ENCODE results near the gene AMBP. TPM values are rescaled to one million over a fixed set of nuclear protein-coding genes. Genes with fewer than 3 reads are reported as not detected.

AMBP gene
- total RNA-seq, 1 experiment from 2014 or later: not detected

DNA sequence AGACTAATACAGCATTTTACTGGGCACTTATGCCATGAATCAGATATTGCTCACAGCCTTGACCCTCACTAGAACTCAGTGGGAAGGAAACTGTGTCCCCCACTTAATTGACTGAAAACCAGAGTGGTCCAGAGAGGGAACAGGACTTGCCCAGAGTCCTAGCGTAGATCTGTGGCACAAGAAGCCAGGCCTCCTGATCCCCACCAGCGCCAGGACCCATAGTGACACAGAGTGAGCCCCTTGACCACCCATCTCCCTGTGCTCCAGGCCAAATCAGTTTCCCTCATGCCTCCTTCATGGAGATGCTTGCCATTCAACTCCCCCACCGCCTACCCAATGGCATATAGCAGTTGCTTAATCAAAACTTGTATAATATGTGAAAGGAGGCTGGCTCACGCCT is 12.7 kb upstream of the AMBP start:
- no peaks in the 10 kb centered on the region for H3K36me3 Mint-ChIP-seq (ENCODE audit: insufficient read depth, unreplicated experiment)
- H3K27ac Mint-ChIP-seq (ENCODE audit: low read depth, unreplicated experiment): no peak overlapping the region
- no peaks in the 10 kb centered on the region for H3K4me1 Mint-ChIP-seq (ENCODE audit: insufficient read depth, unreplicated experiment)
- H3K27me3 Mint-ChIP-seq (ENCODE audit: insufficient read depth, unreplicated experiment): no peaks in the 10 kb centered on the region
- no peak for DNase-seq (ENCODE audit: unreplicated experiment)
- TF ChIP-seq, protein P1, sequence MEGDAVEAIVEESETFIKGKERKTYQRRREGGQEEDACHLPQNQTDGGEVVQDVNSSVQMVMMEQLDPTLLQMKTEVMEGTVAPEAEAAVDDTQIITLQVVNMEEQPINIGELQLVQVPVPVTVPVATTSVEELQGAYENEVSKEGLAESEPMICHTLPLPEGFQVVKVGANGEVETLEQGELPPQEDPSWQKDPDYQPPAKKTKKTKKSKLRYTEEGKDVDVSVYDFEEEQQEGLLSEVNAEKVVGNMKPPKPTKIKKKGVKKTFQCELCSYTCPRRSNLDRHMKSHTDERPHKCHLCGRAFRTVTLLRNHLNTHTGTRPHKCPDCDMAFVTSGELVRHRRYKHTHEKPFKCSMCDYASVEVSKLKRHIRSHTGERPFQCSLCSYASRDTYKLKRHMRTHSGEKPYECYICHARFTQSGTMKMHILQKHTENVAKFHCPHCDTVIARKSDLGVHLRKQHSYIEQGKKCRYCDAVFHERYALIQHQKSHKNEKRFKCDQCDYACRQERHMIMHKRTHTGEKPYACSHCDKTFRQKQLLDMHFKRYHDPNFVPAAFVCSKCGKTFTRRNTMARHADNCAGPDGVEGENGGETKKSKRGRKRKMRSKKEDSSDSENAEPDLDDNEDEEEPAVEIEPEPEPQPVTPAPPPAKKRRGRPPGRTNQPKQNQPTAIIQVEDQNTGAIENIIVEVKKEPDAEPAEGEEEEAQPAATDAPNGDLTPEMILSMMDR (IDR thresholded peaks at IDR 0.05; ENCODE audit: unreplicated experiment): no peak
- POLR2A ChIA-PET: no interaction called here
- CTCF ChIA-PET: interaction anchor here (0.6 to 1.0 kb wide), 2 partner anchors 8 to 701 kb away, joined by 3 to 5 read pairs; no protein-coding TSS in a partner anchor
- intact Hi-C loops (cut with micrococcal nuclease): no loop called here
- no TSS peak for BruUV-seq (replicated peaks)
- no peaks in the 10 kb centered on the region for H3K9me3 Mint-ChIP-seq (ENCODE audit: unreplicated experiment)
- no peak overlapping the region for H3K4me3 Mint-ChIP-seq (ENCODE audit: unreplicated experiment)

DNA sequence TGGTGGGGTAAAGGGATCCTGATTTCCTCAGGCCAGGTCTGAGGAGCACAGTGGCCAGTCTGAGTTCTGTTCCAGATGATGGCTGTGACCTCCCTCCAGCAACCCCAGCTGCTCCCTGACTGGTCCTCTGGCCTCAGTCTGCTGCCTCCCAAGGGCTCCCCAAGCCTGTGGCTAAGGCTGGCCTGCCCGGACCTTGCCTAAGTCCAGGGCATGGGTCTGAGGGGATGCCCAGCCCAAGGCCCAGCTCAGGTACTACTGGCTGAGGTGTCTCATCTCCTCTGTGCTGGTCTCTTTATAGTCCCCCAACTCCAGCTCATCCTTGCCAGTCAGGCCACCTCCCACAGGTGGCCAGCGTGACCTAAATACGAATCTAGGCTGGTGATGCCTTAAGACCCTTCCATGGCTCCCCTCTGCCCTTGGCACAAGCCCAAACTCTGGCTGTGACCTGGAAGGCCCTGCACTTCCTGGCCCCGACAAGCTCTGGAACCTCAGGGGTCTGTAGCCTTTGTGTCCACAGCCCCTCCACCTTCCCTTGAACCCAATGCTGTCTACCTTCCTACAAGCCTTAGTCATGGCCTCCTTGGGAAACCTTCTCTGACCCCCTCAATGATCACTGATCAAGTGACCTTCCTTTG is 11.2 kb upstream of the AMBP start:
- Mint-ChIP-seq H3K27ac (ENCODE audit: low read depth, unreplicated experiment) (no peak overlapping the region), H3K4me1 (ENCODE audit: insufficient read depth, unreplicated experiment) (no peaks in the 10 kb centered on the region), H3K4me3 (ENCODE audit: unreplicated experiment) (no peak overlapping the region), H3K27me3 (ENCODE audit: insufficient read depth, unreplicated experiment) (no peaks in the 10 kb centered on the region), H3K36me3 (ENCODE audit: insufficient read depth, unreplicated experiment) (no peaks in the 10 kb centered on the region), H3K9me3 (ENCODE audit: unreplicated experiment) (no peaks in the 10 kb centered on the region)
- no TSS peak for BruUV-seq (replicated peaks)
- DNase-seq (ENCODE audit: unreplicated experiment): no peak
- intact Hi-C loops (cut with micrococcal nuclease): no loop called here
- TF ChIP-seq, protein P1 (IDR thresholded peaks at IDR 0.05; ENCODE audit: unreplicated experiment): no peak
- ChIA-PET POLR2A (no interaction called here), CTCF (interaction anchor here (1.2 to 3.3 kb wide), 3 partner anchors 9 to 202 kb away, joined by 5 to 16 read pairs (median 6); no protein-coding TSS in a partner anchor)

DNA sequence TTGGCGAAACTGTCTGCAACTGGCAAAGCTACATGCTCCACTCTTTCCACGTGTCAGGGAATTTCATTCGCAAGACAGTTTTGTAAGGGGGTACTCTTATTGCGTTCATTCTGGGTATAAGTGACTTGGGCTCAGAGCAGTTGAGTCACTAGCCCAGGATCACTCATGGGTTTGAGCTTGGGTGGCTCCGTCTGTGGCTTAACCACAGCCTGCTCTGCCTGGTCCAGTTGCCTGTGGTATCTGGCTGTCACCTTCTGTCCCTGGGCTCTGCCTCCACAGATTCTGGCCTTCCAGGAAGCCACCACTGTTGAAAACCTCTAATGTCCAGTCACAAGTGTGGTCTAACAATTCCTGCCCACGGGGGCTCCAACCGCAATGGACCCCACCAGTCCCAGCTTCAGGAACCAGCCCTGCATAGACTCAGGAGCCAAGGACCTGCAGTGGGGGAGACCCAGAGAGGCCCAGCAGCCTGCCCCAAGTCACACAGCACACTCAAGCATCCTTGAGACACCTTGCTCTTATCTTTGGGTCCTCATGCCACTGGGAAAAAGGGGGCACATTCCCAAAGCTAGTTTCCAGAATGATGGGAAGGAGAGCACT is 10.6 kb upstream of the AMBP start:
- H3K27me3 Mint-ChIP-seq (ENCODE audit: insufficient read depth, unreplicated experiment): no peaks in the 10 kb centered on the region
- POLR2A ChIA-PET: no interaction called here
- H3K9me3 Mint-ChIP-seq (ENCODE audit: unreplicated experiment): no peaks in the 10 kb centered on the region
- H3K4me1 Mint-ChIP-seq (ENCODE audit: insufficient read depth, unreplicated experiment): no peaks in the 10 kb centered on the region
- intact Hi-C loops (cut with micrococcal nuclease): no loop called here
- no TSS peak for BruUV-seq (replicated peaks)
- CTCF ChIA-PET: interaction anchor here (0.6 to 3.3 kb wide), 5 partner anchors 9 to 430 kb away, joined by 3 to 16 read pairs (median 6); partner anchors contain the start of gene AMBP
- TF ChIP-seq, protein P1 (IDR thresholded peaks at IDR 0.05; ENCODE audit: unreplicated experiment): no peak
- no peaks in the 10 kb centered on the region for H3K36me3 Mint-ChIP-seq (ENCODE audit: insufficient read depth, unreplicated experiment)
- DNase-seq (ENCODE audit: unreplicated experiment): no peak
- no peak overlapping the region for H3K27ac Mint-ChIP-seq (ENCODE audit: low read depth, unreplicated experiment)
- no peak overlapping the region for H3K4me3 Mint-ChIP-seq (ENCODE audit: unreplicated experiment)

DNA sequence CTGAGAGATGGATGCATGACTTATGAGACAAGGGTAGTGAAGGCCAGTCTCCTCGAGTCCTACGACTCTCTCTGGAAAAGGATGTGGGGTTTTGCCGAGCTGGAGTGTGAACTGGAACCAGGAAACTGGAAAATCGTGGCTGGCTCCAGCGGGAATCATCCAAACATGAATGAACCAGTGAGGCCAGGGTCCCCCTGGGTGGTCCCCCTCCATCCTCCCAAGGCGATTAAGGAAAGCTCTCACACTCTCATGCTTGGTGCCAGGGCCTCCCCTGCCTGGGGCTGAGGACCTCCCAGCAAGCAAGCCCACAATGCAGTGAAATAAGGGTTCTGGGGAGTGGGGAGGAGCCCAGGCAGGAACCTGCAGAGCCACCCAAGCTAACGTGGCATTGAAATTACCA is 9.6 kb upstream of the AMBP start:
- Mint-ChIP-seq H3K36me3 (ENCODE audit: insufficient read depth, unreplicated experiment) (no peaks in the 10 kb centered on the region), H3K4me1 (ENCODE audit: insufficient read depth, unreplicated experiment) (no peaks in the 10 kb centered on the region), H3K9me3 (ENCODE audit: unreplicated experiment) (no peaks in the 10 kb centered on the region), H3K27me3 (ENCODE audit: insufficient read depth, unreplicated experiment) (no peaks in the 10 kb centered on the region), H3K4me3 (ENCODE audit: unreplicated experiment) (no peak overlapping the region), H3K27ac (ENCODE audit: low read depth, unreplicated experiment) (no peak overlapping the region)
- intact Hi-C loops (cut with micrococcal nuclease): no loop called here
- CTCF ChIA-PET: interaction anchor here (0.9 to 3.3 kb wide), 4 partner anchors 9 to 318 kb away, joined by 3 to 16 read pairs (median 6); partner anchors contain the start of gene AMBP
- no TSS peak for BruUV-seq (replicated peaks)
- POLR2A ChIA-PET: no interaction called here
- DNase-seq (ENCODE audit: unreplicated experiment): no peak
- TF ChIP-seq, protein P1 (IDR thresholded peaks at IDR 0.05; ENCODE audit: unreplicated experiment): no peak
